SK-N-SH treated with all-trans-retinoic acid at 6 μM for 48 hours (cell line): Measurements from ENCODE around the gene CDC26.

Experiments
- ATAC-seq: fragments of 200-7000 bp; cut with Tn5 transposase; 3 replicates; pipeline ENCODE4 v1.9.1; 2020; ENCODE audit warnings: mild to moderate bottlenecking, moderate library complexity
- ARNTL ChIP-seq: fragments of 450-650 bp; formaldehyde crosslinking; IDR thresholded peaks from 2 replicates; pipeline ENCODE4 v1.5.0; 2020; ENCODE audit warnings: low read depth, mild to moderate bottlenecking, moderate library complexity, borderline replicate concordance
- BACH2 ChIP-seq: fragments of 250-450 bp; sonication (Bioruptor Pico); IDR thresholded peaks from 2 replicates; pipeline ENCODE4 v1.9.0; 2021; ENCODE audit warnings: mild to moderate bottlenecking, borderline replicate concordance
- CSDC2 ChIP-seq: fragments of 250-450 bp; sonication (Bioruptor Pico); IDR thresholded peaks from 2 replicates; pipeline ENCODE4 v1.5.0; 2020; ENCODE audit warnings: mild to moderate bottlenecking, moderate library complexity
- CSRNP3 ChIP-seq: fragments of 250-450 bp; sonication (Bioruptor Pico); IDR thresholded peaks from 2 replicates; pipeline ENCODE4 v1.5.1; 2021; ENCODE audit warnings: mild to moderate bottlenecking, moderate library complexity
- ESRRG ChIP-seq: fragments of 250-450 bp; sonication (Bioruptor Pico); IDR thresholded peaks from 2 replicates; pipeline ENCODE4 v1.6.1; 2021; ENCODE audit warnings: mild to moderate bottlenecking
- GLIS3 ChIP-seq: fragments of 250-450 bp; sonication (Bioruptor Pico); IDR thresholded peaks from 2 replicates; pipeline ENCODE4 v1.5.0; 2020; ENCODE audit warnings: mild to moderate bottlenecking, moderate library complexity
- ISL1 ChIP-seq: fragments of 250-450 bp; sonication (Bioruptor Pico); IDR thresholded peaks from 2 replicates; pipeline ENCODE4 v2.1.2; 2022; ENCODE audit warnings: mild to moderate bottlenecking, moderate library complexity
- OSR1 ChIP-seq: fragments of 250-450 bp; sonication (Bioruptor Pico); IDR thresholded peaks from 2 replicates; pipeline ENCODE4 v1.8.0; 2022; ENCODE audit warnings: moderate library complexity, mild to moderate bottlenecking, inconsistent platforms
- PATZ1 ChIP-seq: fragments of 250-450 bp; sonication (Bioruptor Pico); IDR thresholded peaks from 2 replicates; pipeline ENCODE4 v1.8.0; 2020; ENCODE audit warnings: mild to moderate bottlenecking, moderate library complexity, borderline replicate concordance
- POU6F1 ChIP-seq: fragments of 250-450 bp; sonication (Bioruptor Pico); IDR thresholded peaks from 2 replicates; pipeline ENCODE4 v1.8.0; 2021; ENCODE audit warnings: low read depth, mild to moderate bottlenecking, moderate library complexity, borderline replicate concordance
- PPARA ChIP-seq: fragments of 250-450 bp; sonication (Bioruptor Pico); IDR thresholded peaks from 2 replicates; pipeline ENCODE4 v1.5.0; 2020; ENCODE audit warnings: mild to moderate bottlenecking, borderline replicate concordance
- RARB ChIP-seq: fragments of 250-450 bp; sonication (Bioruptor Pico); IDR thresholded peaks from 2 replicates; pipeline ENCODE4 v1.8.0; 2021; ENCODE audit warnings: mild to moderate bottlenecking, moderate library complexity
- SNAI2 ChIP-seq: fragments of 250-450 bp; sonication (Bioruptor Pico); IDR thresholded peaks from 2 replicates; pipeline ENCODE4 v1.5.0; 2020; ENCODE audit warnings: mild to moderate bottlenecking, moderate library complexity
- TCF4 ChIP-seq: fragments of 250-450 bp; sonication (Bioruptor Pico); IDR thresholded peaks from 2 replicates; pipeline ENCODE4 v1.8.0; 2021; ENCODE audit warnings: mild to moderate bottlenecking, moderate library complexity, borderline replicate concordance
- TOX ChIP-seq: fragments of 250-450 bp; sonication (Bioruptor Pico); IDR thresholded peaks from 2 replicates; pipeline ENCODE4 v1.8.0; 2021; ENCODE audit warnings: mild to moderate bottlenecking, moderate library complexity, borderline replicate concordance
- TSHZ2 ChIP-seq: fragments of 250-450 bp; sonication (Bioruptor Pico); IDR thresholded peaks from 2 replicates; pipeline ENCODE4 v1.5.0; 2020; ENCODE audit warnings: mild to moderate bottlenecking, moderate library complexity
- ZC3H10 ChIP-seq: fragments of 250-450 bp; sonication (Bioruptor Pico); IDR thresholded peaks from 2 replicates; pipeline ENCODE4 v1.5.1; 2021; ENCODE audit warnings: mild to moderate bottlenecking, moderate library complexity
- ZFP3 ChIP-seq: fragments of 250-450 bp; sonication (Bioruptor Pico); IDR thresholded peaks from 2 replicates; pipeline ENCODE4 v1.5.0; 2020; ENCODE audit warnings: mild to moderate bottlenecking, moderate library complexity
- ZFP30 ChIP-seq: fragments of 450-650 bp; formaldehyde crosslinking; IDR thresholded peaks from 2 replicates; pipeline ENCODE4 v1.5.0; 2022; ENCODE audit warnings: mild to moderate bottlenecking, moderate library complexity
- ZNF565 ChIP-seq: fragments of 450-650 bp; formaldehyde crosslinking; conservative IDR thresholded peaks from 2 replicates; pipeline ENCODE4 v1.5.0; 2020; ENCODE audit warnings: low read depth, mild to moderate bottlenecking, moderate library complexity
- ZNF70 ChIP-seq: fragments of 450-650 bp; formaldehyde crosslinking; IDR thresholded peaks from 2 replicates; pipeline ENCODE4 v1.5.0; 2020; ENCODE audit warnings: mild to moderate bottlenecking, moderate library complexity
- ZNF8 ChIP-seq: fragments of 450-650 bp; formaldehyde crosslinking; IDR thresholded peaks from 2 replicates; pipeline ENCODE4 v1.5.0; 2020; ENCODE audit warnings: mild to moderate bottlenecking, moderate library complexity

CDC26 gene

GRCh38 chr9:113278840-113279239 is 3.5 kb upstream of the CDC26 start:
- ATAC-seq, result no peak
- TF ChIP-seq PATZ1 (CRISPR knock-in tag) (no peak), TOX (CRISPR knock-in tag) (no peak), TCF4 (CRISPR knock-in tag) (no peak), ZFP30 (CRISPR knock-in tag) (no peak), ZNF70 (CRISPR knock-in tag) (no peak), PPARA (no peak), GLIS3 (CRISPR knock-in tag) (no peak), POU6F1 (CRISPR knock-in tag) (no peak), BACH2 (CRISPR knock-in tag) (no peak), ISL1 (no peak), ZNF8 (CRISPR knock-in tag) (no peak), OSR1 (CRISPR knock-in tag) (no peak), ZNF565 (no peak)

- ATAC-seq, result peak; percentile 26
- TF ChIP-seq ARNTL (CRISPR knock-in tag) (no peak), RARB (CRISPR knock-in tag) (no peak), ZFP30 (CRISPR knock-in tag) (no peak), OSR1 (CRISPR knock-in tag) (no peak), PATZ1 (CRISPR knock-in tag) (no peak), ESRRG (CRISPR knock-in tag) (no peak), SNAI2 (CRISPR knock-in tag) (no peak), ZNF8 (CRISPR knock-in tag) (no peak), ISL1 (no peak), ZNF565 (no peak), ZNF70 (CRISPR knock-in tag) (no peak), PPARA (no peak), ZC3H10 (CRISPR knock-in tag) (no peak), TSHZ2 (no peak)
Observed at GRCh38 chr9:113274474-113275156, 757 bp downstream of the CDC26 start.

GRCh38 chr9:113269871-113270270 is 5.5 kb downstream of the CDC26 start:
- no peak for ATAC-seq
- TF ChIP-seq ZFP3, result no peak
- TF ChIP-seq CSDC2, result no peak
- no peak for TF ChIP-seq ZNF8 (CRISPR knock-in tag)
- TF ChIP-seq GLIS3 (CRISPR knock-in tag), result no peak
- TF ChIP-seq PATZ1 (CRISPR knock-in tag), result no peak
- no peak for TF ChIP-seq ZC3H10 (CRISPR knock-in tag)
- no peak for TF ChIP-seq OSR1 (CRISPR knock-in tag)
- TF ChIP-seq ZFP30 (CRISPR knock-in tag), result no peak
- no peak for TF ChIP-seq BACH2 (CRISPR knock-in tag)
- TF ChIP-seq TCF4 (CRISPR knock-in tag), result no peak
- TF ChIP-seq POU6F1 (CRISPR knock-in tag), result no peak
- TF ChIP-seq TOX (CRISPR knock-in tag), result no peak
- TF ChIP-seq ESRRG (CRISPR knock-in tag), result no peak
- no peak for TF ChIP-seq CSRNP3
